SK-N-SH (cell line): ENCODE measurements around the gene CBX7.

Source experiments
- ELF1 ChIP-seq: IDR thresholded peaks from 2 replicates; pipeline ENCODE4 v1.4.0; 2012
- EZH2phosphoT487 ChIP-seq: fragments of 200-600 bp; sonication (generic); IDR thresholded peaks from 2 replicates; pipeline ENCODE4 v1.6.1; 2017; ENCODE audit warnings: low read depth, mixed run types, mild to moderate bottlenecking, antibody characterized with exemption, moderate library complexity, borderline replicate concordance
- POLR2AphosphoS5 ChIP-seq: IDR thresholded peaks from 2 replicates; pipeline ENCODE4 v1.6.1; 2012; ENCODE audit warnings: low read depth, low read length
- TAF1 ChIP-seq: IDR thresholded peaks from 2 replicates; pipeline ENCODE4 v1.6.1; 2012; ENCODE audit warnings: low read depth, mild to moderate bottlenecking, low read length, moderate library complexity, borderline replicate concordance
- TF ChIP-seq, protein P1 (sequence below): fragments of 200-600 bp; sonication (generic); IDR thresholded peaks from 2 replicates; pipeline ENCODE4 v1.6.1; 2017; ENCODE audit warnings: antibody characterized with exemption, mild to moderate bottlenecking, moderate library complexity

DNA sequence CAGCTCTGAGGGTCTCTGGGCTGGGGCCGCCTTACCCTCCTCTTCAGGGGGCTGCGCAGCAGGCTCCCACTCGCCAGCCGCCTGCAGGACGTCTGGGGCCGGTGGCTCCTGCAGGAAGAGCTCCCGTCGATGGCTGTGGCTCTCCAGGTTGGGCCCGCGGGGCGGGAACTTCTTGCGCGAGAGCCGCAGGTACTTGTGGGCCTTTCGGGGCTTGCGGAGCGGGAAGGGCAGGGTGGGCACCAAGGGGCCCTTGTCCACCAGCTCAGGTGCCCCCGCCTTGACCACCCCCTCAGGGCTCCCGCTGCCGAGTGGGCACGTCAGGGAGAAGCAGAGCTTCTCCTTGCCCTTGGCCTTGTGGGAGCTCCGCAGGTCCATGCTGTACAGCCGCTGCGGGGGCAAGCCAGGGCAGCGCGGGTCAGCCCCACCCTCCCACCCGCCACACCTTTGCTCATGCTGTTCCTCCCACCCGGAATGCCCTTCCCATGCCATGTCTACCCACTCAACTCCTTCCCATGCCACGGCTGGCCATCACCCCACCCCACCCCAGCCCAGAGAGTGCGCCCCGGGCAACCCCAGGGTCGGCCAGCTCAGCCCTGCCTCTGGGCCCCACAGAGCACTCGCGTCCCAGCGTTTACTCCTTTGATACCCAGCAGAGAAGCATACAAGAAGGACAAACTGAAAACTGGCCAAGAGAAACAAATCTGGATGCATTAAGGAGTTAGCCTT is 18.0 kb downstream of the CBX7 start:
- TF ChIP-seq EZH2phosphoT487 (no peak), TAF1 (no peak), ELF1 (no peak), POLR2AphosphoS5 (no peak)
- TF ChIP-seq, protein P1, sequence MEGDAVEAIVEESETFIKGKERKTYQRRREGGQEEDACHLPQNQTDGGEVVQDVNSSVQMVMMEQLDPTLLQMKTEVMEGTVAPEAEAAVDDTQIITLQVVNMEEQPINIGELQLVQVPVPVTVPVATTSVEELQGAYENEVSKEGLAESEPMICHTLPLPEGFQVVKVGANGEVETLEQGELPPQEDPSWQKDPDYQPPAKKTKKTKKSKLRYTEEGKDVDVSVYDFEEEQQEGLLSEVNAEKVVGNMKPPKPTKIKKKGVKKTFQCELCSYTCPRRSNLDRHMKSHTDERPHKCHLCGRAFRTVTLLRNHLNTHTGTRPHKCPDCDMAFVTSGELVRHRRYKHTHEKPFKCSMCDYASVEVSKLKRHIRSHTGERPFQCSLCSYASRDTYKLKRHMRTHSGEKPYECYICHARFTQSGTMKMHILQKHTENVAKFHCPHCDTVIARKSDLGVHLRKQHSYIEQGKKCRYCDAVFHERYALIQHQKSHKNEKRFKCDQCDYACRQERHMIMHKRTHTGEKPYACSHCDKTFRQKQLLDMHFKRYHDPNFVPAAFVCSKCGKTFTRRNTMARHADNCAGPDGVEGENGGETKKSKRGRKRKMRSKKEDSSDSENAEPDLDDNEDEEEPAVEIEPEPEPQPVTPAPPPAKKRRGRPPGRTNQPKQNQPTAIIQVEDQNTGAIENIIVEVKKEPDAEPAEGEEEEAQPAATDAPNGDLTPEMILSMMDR: no peak
